ENCODE measurements around the gene FBXW8. TPM values are rescaled to one million over a fixed set of nuclear protein-coding genes. Genes with fewer than 3 reads are reported as not detected.

The FBXW8 gene
- total and polyA plus RNA-seq, 2 donors (not counting 3 experiments of a cell fraction or from before 2014, with no cell fraction given) = 15.4 TPM

DNA sequence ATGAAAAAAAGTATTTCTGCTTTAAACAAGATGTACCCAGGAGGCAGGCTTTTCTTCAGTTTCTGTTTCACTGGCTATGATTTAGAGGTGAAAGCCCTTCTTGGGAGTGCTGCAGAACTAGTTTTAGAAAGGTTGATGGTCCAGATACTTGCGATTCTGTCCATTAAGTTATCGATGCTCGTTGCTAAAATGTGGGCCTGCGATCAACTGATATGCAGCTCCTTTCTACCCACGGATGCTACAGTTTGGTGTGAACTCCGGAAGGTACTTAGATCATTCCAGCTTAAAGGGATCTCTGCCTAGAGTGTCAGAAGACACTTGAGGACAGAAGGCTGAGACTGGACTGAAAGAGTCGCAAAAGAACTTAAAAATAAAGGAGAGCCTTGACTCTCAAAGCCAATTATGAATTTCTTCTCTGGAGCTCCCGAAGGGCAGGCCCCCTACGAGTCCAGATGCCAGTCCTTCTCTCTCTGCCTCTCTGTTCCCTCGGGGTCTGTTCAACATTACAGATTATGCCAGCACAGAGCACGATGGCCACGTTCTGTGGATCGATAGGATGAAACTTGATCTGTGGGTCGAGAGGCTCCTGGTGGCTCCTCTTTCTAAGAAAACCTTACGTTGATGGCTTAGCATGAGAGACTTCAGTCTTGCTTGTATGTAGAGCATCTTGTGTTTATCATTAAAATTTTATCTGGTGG, 40.0 kb downstream of the FBXW8 start:
- Histone ChIP-seq H3K9me3 (replicated peaks; ENCODE audit: control insufficient read depth, insufficient read depth, low read length) (no peaks in the 10 kb centered on the region), H3K4me2 (ENCODE audit: insufficient read depth, low read length) (no peak overlapping the region), H2AFZ (ENCODE audit: low read depth, low read length) (no peak overlapping the region), H3K9me1 (replicated peaks; ENCODE audit: control insufficient read depth, extremely low read depth, insufficient read depth, low read length) (no peaks in the 10 kb centered on the region), H4K20me1 (replicated peaks; ENCODE audit: control insufficient read depth, extremely low read depth, insufficient read depth, low read length) (no peaks in the 10 kb centered on the region), H3K27me3 (ENCODE audit: control insufficient read depth in 2 of 2, insufficient read depth in 2 of 2, low read length in 2 of 2) (no peaks in the 10 kb centered on the region), H3K9ac (replicated peaks; ENCODE audit: extremely low read depth, insufficient read depth, low read length) (no peak overlapping the region), H3K4me3 (replicated peaks in 1 of 3; ENCODE audit: insufficient read depth in 1 of 3, low read depth in 1 of 3, low read length in 3 of 3) (no peak overlapping the region), H3K36me3 (ENCODE audit: control insufficient read depth in 2 of 2, extremely low read depth in 1 of 2, insufficient read depth in 2 of 2, low read length in 2 of 2) (peaks cover 6 to 11% of the 10 kb centered on the region in 2 experiments), H3K79me2 (ENCODE audit: control insufficient read depth, insufficient read depth, low read length) (no peaks in the 10 kb centered on the region), H3K4me1 (ENCODE audit: control insufficient read depth, extremely low read depth, insufficient read depth, low read length) (peaks cover 2% of the 10 kb centered on the region), H3K27ac (ENCODE audit: insufficient read depth, low read depth, low read length) (no peak overlapping the region)
- CTCF ChIA-PET = interaction anchor here (1.3 kb wide), 1 partner anchor 10 kb away, joined by 3 read pairs; no protein-coding TSS in a partner anchor
- no TSS peak for BruUV-seq (replicated peaks)
- FAIRE-seq = peak; percentile 42
- intact Hi-C loops (cut with micrococcal nuclease) (no loop called here), dilution Hi-C loops (cut with MboI; ENCODE audit: extremely low pct_ligation_motif_present, low sequenced_read_pairs) (no loop called here)
- POLR2A ChIA-PET = interaction anchor here (0.5 kb wide), 1 partner anchor 32 kb away, joined by 3 read pairs; no protein-coding TSS in a partner anchor
- no peak for TF ChIP-seq EZH2 (IDR thresholded peaks at IDR 0.05; ENCODE audit: borderline replicate concordance, low read depth, low read length, severe bottlenecking)
- DNase-seq (ENCODE audit: low read depth, low spot score) = no peak

GRCh38 chr12:116954710-116955381, 44.1 kb downstream of the FBXW8 start:
- Histone ChIP-seq H3K4me3 (replicated peaks in 1 of 3; ENCODE audit: insufficient read depth in 1 of 3, low read depth in 1 of 3, low read length in 3 of 3) (no peak overlapping the region), H3K79me2 (ENCODE audit: control insufficient read depth, insufficient read depth, low read length) (no peaks in the 10 kb centered on the region), H3K4me1 (ENCODE audit: control insufficient read depth, extremely low read depth, insufficient read depth, low read length) (peaks cover 2% of the 10 kb centered on the region), H2AFZ (ENCODE audit: low read depth, low read length) (no peak overlapping the region), H3K4me2 (ENCODE audit: insufficient read depth, low read length) (no peak overlapping the region), H3K36me3 (ENCODE audit: control insufficient read depth in 2 of 2, extremely low read depth in 1 of 2, insufficient read depth in 2 of 2, low read length in 2 of 2) (no peaks in the 10 kb centered on the region), H4K20me1 (replicated peaks; ENCODE audit: control insufficient read depth, extremely low read depth, insufficient read depth, low read length) (no peaks in the 10 kb centered on the region), H3K27ac (ENCODE audit: insufficient read depth, low read depth, low read length) (no peak overlapping the region), H3K27me3 (ENCODE audit: control insufficient read depth in 2 of 2, insufficient read depth in 2 of 2, low read length in 2 of 2) (no peaks in the 10 kb centered on the region), H3K9me1 (replicated peaks; ENCODE audit: control insufficient read depth, extremely low read depth, insufficient read depth, low read length) (no peaks in the 10 kb centered on the region), H3K9me3 (replicated peaks; ENCODE audit: control insufficient read depth, insufficient read depth, low read length) (no peaks in the 10 kb centered on the region), H3K9ac (replicated peaks; ENCODE audit: extremely low read depth, insufficient read depth, low read length) (no peak overlapping the region)
- DNase-seq (ENCODE audit: low read depth, low spot score) (peak; percentile 51), FAIRE-seq (no peak)
- dilution Hi-C loops (cut with MboI; ENCODE audit: extremely low pct_ligation_motif_present, low sequenced_read_pairs) (no loop called here), intact Hi-C loops (cut with micrococcal nuclease) (no loop called here)
- ChIA-PET POLR2A (no interaction called here), CTCF (interaction anchor here (1.1 kb wide), 1 partner anchor 15 kb away, joined by 3 read pairs; no protein-coding TSS in a partner anchor)
- TF ChIP-seq MYC (IDR thresholded peaks at IDR 0.05; ENCODE audit: low read depth, low read length) = no peak
- TF ChIP-seq JUN (IDR thresholded peaks at IDR 0.05; ENCODE audit: borderline replicate concordance, insufficient read depth, insufficient read length, low read depth) = no peak
- TF ChIP-seq GATA2 (IDR thresholded peaks at IDR 0.05; ENCODE audit: insufficient read depth, insufficient read length, low read depth, low read length) = no peak
- TF ChIP-seq, protein P1, sequence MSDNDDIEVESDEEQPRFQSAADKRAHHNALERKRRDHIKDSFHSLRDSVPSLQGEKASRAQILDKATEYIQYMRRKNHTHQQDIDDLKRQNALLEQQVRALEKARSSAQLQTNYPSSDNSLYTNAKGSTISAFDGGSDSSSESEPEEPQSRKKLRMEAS (IDR thresholded peaks at IDR 0.05; ENCODE audit: insufficient read depth, insufficient read length) = no peak
- no peak for TF ChIP-seq EZH2 (IDR thresholded peaks at IDR 0.05; ENCODE audit: borderline replicate concordance, low read depth, low read length, severe bottlenecking)
- BruUV-seq (replicated peaks) = no TSS peak

Measured in endothelial cell of umbilical vein (primary cell).